Tibial artery (tissue), 4 donors: ENCODE measurements around the gene SSBP2.

Source experiments
- DNase-seq, 2 donors: peaks; one replicate each; pipeline ENCODE4 v3.0.0-alpha.2; 2019
- H3K27ac ChIP-seq, 2 donors: fragments of 200-600 bp; sonication (generic) in 1 of 2; 1 replicate in 1 of 2; 2 replicates in 1 of 2; pipeline ENCODE4 v1.5.1; 2018 to 2019; ENCODE audit warnings: mild to moderate bottlenecking in 1 of 2
- H3K27me3 ChIP-seq, 2 donors: fragments of 200-600 bp; sonication (generic) in 1 of 2; one replicate each; pipeline versions ENCODE4 v1.5.1 to v1.6.0; 2016 to 2019
- H3K36me3 ChIP-seq, 3 donors: fragments of 200-600 bp; sonication (generic) in 2 of 3; one replicate each; pipeline ENCODE4 v1.5.1; 2016 to 2019; ENCODE audit warnings: mild to moderate bottlenecking in 2 of 3
- H3K4me1 ChIP-seq, 4 donors: fragments of 200-600 bp; sonication (generic) in 2 of 4; 1 replicate in 3 of 4; 2 replicates in 1 of 4; pipeline ENCODE4 v1.5.1; 2016 to 2019
- H3K4me3 ChIP-seq, 2 donors: fragments of 200-600 bp; sonication (generic) in 1 of 2; 1 replicate in 1 of 2; 2 replicates in 1 of 2; pipeline ENCODE4 v1.5.1; 2018 to 2019; ENCODE audit warnings: mild to moderate bottlenecking in 2 of 2
- H3K9me3 ChIP-seq, 3 donors: fragments of 200-600 bp; sonication (generic) in 1 of 3; one replicate each; pipeline ENCODE4 v1.5.1; 2016 to 2019
- intact Hi-C: fragments of 100-400 bp; cut with DNase I; formaldehyde crosslinking; loops from one replicate; pipeline ENCODE4 v1.15.0; 2023; ENCODE audit warnings: low total_unique reads
- TF ChIP-seq, protein P1 (sequence below), 2 experiments: fragments of 200-600 bp in 1 of 2; fragments of 450-650 bp in 1 of 2; IDR thresholded peaks; one replicate each; pipeline ENCODE4 v1.5.1; 2017 to 2019; ENCODE audit warnings: antibody characterized with exemption in 2 of 2, mild to moderate bottlenecking in 1 of 2, moderate library complexity in 1 of 2

The SSBP2 gene

DNA sequence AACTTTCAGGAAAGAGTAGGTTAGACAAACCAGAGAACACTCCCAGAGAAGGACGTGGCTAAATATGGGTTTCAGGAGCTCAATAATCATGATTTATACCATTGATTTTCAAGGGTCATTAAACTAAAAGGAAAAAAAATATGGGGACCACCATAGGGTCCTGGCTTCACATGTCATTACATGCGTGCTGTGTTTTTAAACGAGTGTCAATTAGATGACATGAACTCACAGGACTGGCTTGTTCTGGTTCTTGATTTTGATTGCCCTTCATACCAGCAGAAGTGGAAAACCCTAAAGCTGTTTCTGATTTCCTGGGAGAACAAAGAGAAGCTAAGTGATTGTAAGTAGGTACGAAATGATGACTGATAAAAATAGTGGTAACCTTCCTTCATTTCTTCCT is 362.7 kb downstream of the SSBP2 start:
- H3K27me3 ChIP-seq: peaks cover 0 to 16% of the 10 kb centered on the region in 2 donors
- no peak overlapping the region for H3K27ac ChIP-seq
- H3K36me3 ChIP-seq: no peaks in the 10 kb centered on the region
- TF ChIP-seq, protein P1, sequence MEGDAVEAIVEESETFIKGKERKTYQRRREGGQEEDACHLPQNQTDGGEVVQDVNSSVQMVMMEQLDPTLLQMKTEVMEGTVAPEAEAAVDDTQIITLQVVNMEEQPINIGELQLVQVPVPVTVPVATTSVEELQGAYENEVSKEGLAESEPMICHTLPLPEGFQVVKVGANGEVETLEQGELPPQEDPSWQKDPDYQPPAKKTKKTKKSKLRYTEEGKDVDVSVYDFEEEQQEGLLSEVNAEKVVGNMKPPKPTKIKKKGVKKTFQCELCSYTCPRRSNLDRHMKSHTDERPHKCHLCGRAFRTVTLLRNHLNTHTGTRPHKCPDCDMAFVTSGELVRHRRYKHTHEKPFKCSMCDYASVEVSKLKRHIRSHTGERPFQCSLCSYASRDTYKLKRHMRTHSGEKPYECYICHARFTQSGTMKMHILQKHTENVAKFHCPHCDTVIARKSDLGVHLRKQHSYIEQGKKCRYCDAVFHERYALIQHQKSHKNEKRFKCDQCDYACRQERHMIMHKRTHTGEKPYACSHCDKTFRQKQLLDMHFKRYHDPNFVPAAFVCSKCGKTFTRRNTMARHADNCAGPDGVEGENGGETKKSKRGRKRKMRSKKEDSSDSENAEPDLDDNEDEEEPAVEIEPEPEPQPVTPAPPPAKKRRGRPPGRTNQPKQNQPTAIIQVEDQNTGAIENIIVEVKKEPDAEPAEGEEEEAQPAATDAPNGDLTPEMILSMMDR (IDR thresholded peaks at IDR 0.05): no peak
- intact Hi-C loops: no loop called here
- H3K4me3 ChIP-seq: no peak overlapping the region
- no peaks in the 10 kb centered on the region for H3K9me3 ChIP-seq
- peaks cover 0 to under 1% (median under 1%) of the 10 kb centered on the region in 4 donors for H3K4me1 ChIP-seq
- DNase-seq: no peak

DNA sequence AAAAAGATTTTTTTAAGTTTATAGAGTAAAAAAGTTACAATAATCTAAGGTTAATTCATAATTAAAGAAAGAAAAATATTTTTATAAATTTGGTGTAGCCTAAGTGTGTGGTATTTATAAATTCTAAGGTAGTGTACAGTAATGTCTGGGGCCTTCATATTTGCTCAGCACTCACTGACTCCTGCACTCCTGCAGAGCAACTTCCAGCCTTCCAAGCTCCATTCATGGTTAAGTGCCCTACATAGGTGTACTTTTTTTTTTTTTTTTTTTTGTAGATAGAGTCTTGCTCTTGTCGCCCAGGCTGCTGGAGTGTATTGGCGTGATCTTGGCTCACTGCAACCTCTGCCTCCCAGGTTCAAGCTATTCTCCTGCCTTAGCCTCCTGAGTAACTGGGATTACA is 367.0 kb downstream of the SSBP2 start:
- DNase-seq: no peak
- Histone ChIP-seq H3K27me3 (peaks cover 0 to 6% of the 10 kb centered on the region in 2 donors), H3K36me3 (no peaks in the 10 kb centered on the region), H3K4me1 (no peaks in the 10 kb centered on the region), H3K9me3 (no peaks in the 10 kb centered on the region), H3K27ac (no peak overlapping the region), H3K4me3 (no peak overlapping the region)
- intact Hi-C loops: no loop called here
- TF ChIP-seq, protein P1 (IDR thresholded peaks at IDR 0.05): no peak

DNA sequence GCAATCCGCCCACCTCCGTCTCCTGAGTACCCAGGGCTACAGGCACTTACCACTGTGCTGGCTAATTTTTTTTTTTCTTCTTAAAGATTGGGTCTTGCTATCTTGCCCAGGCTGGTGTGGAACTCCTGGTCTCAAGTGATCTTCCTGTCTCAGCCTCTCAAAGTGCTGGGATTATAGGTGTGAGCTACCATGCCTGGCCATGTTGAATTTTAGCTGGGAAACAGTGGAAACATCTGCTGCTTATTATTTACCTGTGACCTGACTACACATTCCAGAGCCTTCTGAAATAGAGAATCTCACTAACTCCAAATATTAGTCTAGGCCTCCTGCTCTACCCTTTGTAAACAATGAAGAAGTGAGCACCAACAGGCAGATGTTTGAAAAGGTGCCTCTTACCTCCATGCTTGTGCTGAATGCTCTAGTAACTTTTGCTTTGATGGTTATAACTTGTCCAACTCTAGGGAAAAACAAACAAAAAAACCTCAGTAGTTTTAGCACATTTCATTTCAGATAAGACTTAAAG is 379.5 kb downstream of the SSBP2 start:
- Histone ChIP-seq H3K4me3 (no peak overlapping the region), H3K9me3 (no peaks in the 10 kb centered on the region), H3K4me1 (no peaks in the 10 kb centered on the region), H3K36me3 (no peaks in the 10 kb centered on the region), H3K27me3 (no peaks in the 10 kb centered on the region), H3K27ac (no peak overlapping the region)
- TF ChIP-seq, protein P1 (IDR thresholded peaks at IDR 0.05): no peak
- intact Hi-C loops: no loop called here
- DNase-seq: no peak

DNA sequence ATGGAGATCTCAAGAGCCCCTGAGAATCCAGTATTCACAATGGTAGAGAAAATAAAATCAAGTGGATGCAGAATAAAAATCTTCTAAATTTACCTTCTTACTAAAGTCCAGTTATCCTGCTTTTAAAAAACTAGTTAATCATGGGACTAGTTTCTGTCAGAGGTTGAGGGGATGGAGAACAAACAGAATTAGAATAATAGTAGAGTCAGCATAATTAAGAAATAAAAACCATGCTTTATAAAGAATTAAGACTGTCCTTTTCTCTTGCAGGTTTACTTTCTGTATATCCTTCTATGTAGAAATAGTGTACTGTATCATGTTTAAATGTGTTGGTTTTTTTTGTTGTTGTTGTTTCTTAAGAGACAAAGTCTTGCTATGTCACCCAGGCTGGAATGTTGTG is 380.0 kb downstream of the SSBP2 start:
- no peak overlapping the region for H3K4me3 ChIP-seq
- H3K27ac ChIP-seq: no peak overlapping the region
- H3K36me3 ChIP-seq: no peaks in the 10 kb centered on the region
- no peaks in the 10 kb centered on the region for H3K27me3 ChIP-seq
- TF ChIP-seq, protein P1 (IDR thresholded peaks at IDR 0.05): no peak
- intact Hi-C loops: no loop called here
- no peaks in the 10 kb centered on the region for H3K4me1 ChIP-seq
- DNase-seq: no peak
- H3K9me3 ChIP-seq: no peaks in the 10 kb centered on the region

DNA sequence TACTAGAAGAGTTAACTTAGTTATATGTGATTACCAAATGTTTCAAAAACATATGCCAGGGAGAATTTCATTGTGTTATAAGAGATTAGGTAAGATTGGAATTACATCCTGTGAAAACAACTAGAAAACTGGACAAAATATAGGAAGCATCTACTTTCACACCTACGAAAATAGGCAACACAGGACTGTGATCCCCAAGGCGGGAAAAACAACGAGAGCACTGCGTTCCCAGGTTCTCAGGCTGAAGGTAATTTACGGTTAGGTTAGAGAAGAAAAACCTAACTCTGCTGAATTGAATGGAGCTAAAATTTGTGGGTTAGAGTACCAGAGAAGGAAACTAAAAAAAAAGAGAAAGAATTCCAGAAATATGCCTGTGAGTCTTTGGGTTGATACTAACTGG is 385.4 kb downstream of the SSBP2 start:
- Histone ChIP-seq H3K27ac (no peak overlapping the region), H3K36me3 (no peaks in the 10 kb centered on the region), H3K4me1 (no peaks in the 10 kb centered on the region), H3K9me3 (no peaks in the 10 kb centered on the region), H3K4me3 (no peak overlapping the region), H3K27me3 (no peaks in the 10 kb centered on the region)
- TF ChIP-seq, protein P1 (IDR thresholded peaks at IDR 0.05): no peak
- no peak for DNase-seq
- intact Hi-C loops: no loop called here
